ENCODE measurements around the gene MAGEA3.

- TF ChIP-seq CTCF (IDR thresholded peaks at IDR 0.05) (no peak), POLR2AphosphoS5 (IDR thresholded peaks at IDR 0.05; ENCODE audit: low read depth, low read length) (no peak), SIN3A (IDR thresholded peaks at IDR 0.05; ENCODE audit: borderline replicate concordance, insufficient read depth, low read depth, low read length) (no peak)
Measured at GRCh38 chrX:152656087-152656486, 42.5 kb upstream of the MAGEA3 start.

All from Panc1 (cell line).